ENCODE results near the gene YKT6. TPM values are rescaled to one million over a fixed set of nuclear protein-coding genes. Genes with fewer than 3 reads are reported as not detected.

The YKT6 gene
- total RNA-seq, 1 experiment from 2014 or later = 142 TPM

- H3K27me3 ChIP-seq (ENCODE audit: insufficient read depth, low read depth) = peaks cover 50% of the 10 kb centered on the region
- TF ChIP-seq, protein P1, sequence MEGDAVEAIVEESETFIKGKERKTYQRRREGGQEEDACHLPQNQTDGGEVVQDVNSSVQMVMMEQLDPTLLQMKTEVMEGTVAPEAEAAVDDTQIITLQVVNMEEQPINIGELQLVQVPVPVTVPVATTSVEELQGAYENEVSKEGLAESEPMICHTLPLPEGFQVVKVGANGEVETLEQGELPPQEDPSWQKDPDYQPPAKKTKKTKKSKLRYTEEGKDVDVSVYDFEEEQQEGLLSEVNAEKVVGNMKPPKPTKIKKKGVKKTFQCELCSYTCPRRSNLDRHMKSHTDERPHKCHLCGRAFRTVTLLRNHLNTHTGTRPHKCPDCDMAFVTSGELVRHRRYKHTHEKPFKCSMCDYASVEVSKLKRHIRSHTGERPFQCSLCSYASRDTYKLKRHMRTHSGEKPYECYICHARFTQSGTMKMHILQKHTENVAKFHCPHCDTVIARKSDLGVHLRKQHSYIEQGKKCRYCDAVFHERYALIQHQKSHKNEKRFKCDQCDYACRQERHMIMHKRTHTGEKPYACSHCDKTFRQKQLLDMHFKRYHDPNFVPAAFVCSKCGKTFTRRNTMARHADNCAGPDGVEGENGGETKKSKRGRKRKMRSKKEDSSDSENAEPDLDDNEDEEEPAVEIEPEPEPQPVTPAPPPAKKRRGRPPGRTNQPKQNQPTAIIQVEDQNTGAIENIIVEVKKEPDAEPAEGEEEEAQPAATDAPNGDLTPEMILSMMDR (conservative IDR thresholded peaks at IDR 0.05) = no peak
- no peak for TF ChIP-seq EZH2 (IDR thresholded peaks at IDR 0.05; ENCODE audit: low read depth)
- no TSS peak for BruUV-seq (replicated peaks)
- no peaks in the 10 kb centered on the region for H3F3A ChIP-seq (ENCODE audit: insufficient read depth, low read depth)
- H3K4me1 ChIP-seq (replicated peaks; ENCODE audit: insufficient read depth) = no peaks in the 10 kb centered on the region
- intact Hi-C loops (cut with micrococcal nuclease; ENCODE audit: unreplicated experiment) = loop anchor here (5.0 kb wide), 2 partner anchors 142 to 897 kb away; no protein-coding TSS in a partner anchor
- no peaks in the 10 kb centered on the region for H3K79me2 ChIP-seq (ENCODE audit: low read depth)
- ChIA-PET POLR2A (ENCODE audit: unreplicated experiment) (interaction anchor here (0.7 kb wide), 1 partner anchor 198 kb away, joined by 3 read pairs; no protein-coding TSS in a partner anchor), CTCF (interaction anchor here (0.6 to 1.7 kb wide), 7 partner anchors 18 to 1025 kb away, joined by 3 to 18 read pairs (median 4); no protein-coding TSS in a partner anchor)
- no peak overlapping the region for H2AFZ ChIP-seq
- no peak overlapping the region for H3K27ac ChIP-seq
- no peaks in the 10 kb centered on the region for H3K9me3 ChIP-seq (ENCODE audit: insufficient read depth, low read depth)
- H3K9me2 ChIP-seq (ENCODE audit: insufficient read depth) = no peaks in the 10 kb centered on the region
- no peak overlapping the region for H3K4me3 ChIP-seq
- no peak overlapping the region for H3K4me2 ChIP-seq
- H3K36me3 ChIP-seq (ENCODE audit: low read depth) = no peaks in the 10 kb centered on the region
- no peak for DNase-seq
- no peaks in the 10 kb centered on the region for H4K20me1 ChIP-seq (ENCODE audit: insufficient read depth)
Measured at GRCh38 chr7:44240376-44240775, 39.6 kb downstream of the YKT6 start.

GRCh38 chr7:44240983-44241510 lies 40.3 kb downstream of the YKT6 start:
- Histone ChIP-seq H3K4me3 (no peak overlapping the region), H3K36me3 (ENCODE audit: low read depth) (no peaks in the 10 kb centered on the region), H3K4me1 (replicated peaks; ENCODE audit: insufficient read depth) (no peaks in the 10 kb centered on the region), H3K9me2 (ENCODE audit: insufficient read depth) (no peaks in the 10 kb centered on the region), H3K27me3 (ENCODE audit: insufficient read depth, low read depth) (peaks cover 46% of the 10 kb centered on the region), H3F3A (ENCODE audit: insufficient read depth, low read depth) (no peaks in the 10 kb centered on the region), H2AFZ (peak overlapping the region; percentile 50; the same call in 1 of the 2 replicates), H3K4me2 (peak overlapping the region; percentile 56), H3K27ac (no peak overlapping the region), H4K20me1 (ENCODE audit: insufficient read depth) (no peaks in the 10 kb centered on the region), H3K79me2 (ENCODE audit: low read depth) (no peaks in the 10 kb centered on the region), H3K9me3 (ENCODE audit: insufficient read depth, low read depth) (no peaks in the 10 kb centered on the region)
- BruUV-seq (replicated peaks) = no TSS peak
- TF ChIP-seq, protein P1 (conservative IDR thresholded peaks at IDR 0.05) = peak; percentile 91
- TF ChIP-seq EZH2 (IDR thresholded peaks at IDR 0.05; ENCODE audit: low read depth) = no peak
- ChIA-PET CTCF (interaction anchor here (0.6 to 1.7 kb wide), 8 partner anchors 8 to 330 kb away, joined by 3 to 18 read pairs (median 4); no protein-coding TSS in a partner anchor), POLR2A (ENCODE audit: unreplicated experiment) (interaction anchor here (0.7 kb wide), 1 partner anchor 198 kb away, joined by 3 read pairs; no protein-coding TSS in a partner anchor)
- intact Hi-C loops (cut with micrococcal nuclease; ENCODE audit: unreplicated experiment) = loop anchor here (1.0 to 5.0 kb wide), 5 partner anchors 66 to 896 kb away; no protein-coding TSS in a partner anchor
- DNase-seq = peak; percentile 67 to 82

GRCh38 chr7:44242091-44242490 lies 41.3 kb downstream of the YKT6 start:
- Histone ChIP-seq H4K20me1 (ENCODE audit: insufficient read depth) (no peaks in the 10 kb centered on the region), H2AFZ (no peak overlapping the region), H3F3A (ENCODE audit: insufficient read depth, low read depth) (no peaks in the 10 kb centered on the region), H3K27ac (no peak overlapping the region), H3K79me2 (ENCODE audit: low read depth) (no peaks in the 10 kb centered on the region), H3K4me1 (replicated peaks; ENCODE audit: insufficient read depth) (no peaks in the 10 kb centered on the region), H3K4me2 (no peak overlapping the region), H3K36me3 (ENCODE audit: low read depth) (no peaks in the 10 kb centered on the region), H3K4me3 (no peak overlapping the region), H3K9me3 (ENCODE audit: insufficient read depth, low read depth) (no peaks in the 10 kb centered on the region), H3K9me2 (ENCODE audit: insufficient read depth) (no peaks in the 10 kb centered on the region), H3K27me3 (ENCODE audit: insufficient read depth, low read depth) (peaks cover 36% of the 10 kb centered on the region)
- TF ChIP-seq, protein P1 (conservative IDR thresholded peaks at IDR 0.05) = no peak
- TF ChIP-seq EZH2 (IDR thresholded peaks at IDR 0.05; ENCODE audit: low read depth) = no peak
- no TSS peak for BruUV-seq (replicated peaks)
- intact Hi-C loops (cut with micrococcal nuclease; ENCODE audit: unreplicated experiment) = loop anchor here (5.0 kb wide), 2 partner anchors 140 to 895 kb away; no protein-coding TSS in a partner anchor
- DNase-seq = no peak
- CTCF ChIA-PET = interaction anchor here (0.6 kb wide), 1 partner anchor 63 kb away, joined by 3 read pairs; no protein-coding TSS in a partner anchor
- POLR2A ChIA-PET (ENCODE audit: unreplicated experiment) = no interaction called here

Data from PC-9 (cell line).